ENCODE results near the gene PTTG1. TPM values are rescaled to one million over a fixed set of nuclear protein-coding genes. Genes with fewer than 3 reads are reported as not detected.
A peak's percentile ranks its signal among the peaks of the same experiment; 100 is the strongest.

PTTG1 gene
- total RNA-seq, 2 donors from 2014 or later = 37.0 to 104 TPM

DNA sequence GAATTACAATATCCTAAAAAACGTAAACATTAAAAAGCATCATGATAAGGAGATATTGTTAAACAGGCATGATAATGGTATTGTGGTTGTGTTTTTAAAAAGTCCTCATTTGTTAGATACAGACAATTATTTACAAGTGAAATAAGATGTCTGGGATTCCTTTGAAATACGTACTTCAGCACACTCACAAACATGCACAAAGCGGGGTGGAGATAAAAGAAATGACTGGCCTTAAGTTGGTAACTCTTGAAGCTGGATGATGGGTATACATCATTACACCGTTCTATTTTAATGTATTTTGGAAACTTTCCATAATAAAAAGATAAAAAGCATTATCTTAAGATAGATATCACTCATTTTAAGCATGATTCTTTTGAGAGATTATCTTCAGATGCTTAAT lies 22.8 kb upstream of the PTTG1 start:
- intact Hi-C loops (cut with DNase I) = no loop called here
- TF ChIP-seq, protein P1, sequence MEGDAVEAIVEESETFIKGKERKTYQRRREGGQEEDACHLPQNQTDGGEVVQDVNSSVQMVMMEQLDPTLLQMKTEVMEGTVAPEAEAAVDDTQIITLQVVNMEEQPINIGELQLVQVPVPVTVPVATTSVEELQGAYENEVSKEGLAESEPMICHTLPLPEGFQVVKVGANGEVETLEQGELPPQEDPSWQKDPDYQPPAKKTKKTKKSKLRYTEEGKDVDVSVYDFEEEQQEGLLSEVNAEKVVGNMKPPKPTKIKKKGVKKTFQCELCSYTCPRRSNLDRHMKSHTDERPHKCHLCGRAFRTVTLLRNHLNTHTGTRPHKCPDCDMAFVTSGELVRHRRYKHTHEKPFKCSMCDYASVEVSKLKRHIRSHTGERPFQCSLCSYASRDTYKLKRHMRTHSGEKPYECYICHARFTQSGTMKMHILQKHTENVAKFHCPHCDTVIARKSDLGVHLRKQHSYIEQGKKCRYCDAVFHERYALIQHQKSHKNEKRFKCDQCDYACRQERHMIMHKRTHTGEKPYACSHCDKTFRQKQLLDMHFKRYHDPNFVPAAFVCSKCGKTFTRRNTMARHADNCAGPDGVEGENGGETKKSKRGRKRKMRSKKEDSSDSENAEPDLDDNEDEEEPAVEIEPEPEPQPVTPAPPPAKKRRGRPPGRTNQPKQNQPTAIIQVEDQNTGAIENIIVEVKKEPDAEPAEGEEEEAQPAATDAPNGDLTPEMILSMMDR (IDR thresholded peaks at IDR 0.05) = no peak
- no peak for DNase-seq
- H3K27ac ChIP-seq = no peak overlapping the region
- peaks cover 5% of the 10 kb centered on the region for H3K36me3 ChIP-seq
- peak overlapping the region; percentile 50 for H3K4me3 ChIP-seq
- peaks cover 8% of the 10 kb centered on the region for H3K4me1 ChIP-seq
- H3K27me3 ChIP-seq = no peaks in the 10 kb centered on the region
- H3K9me3 ChIP-seq = no peaks in the 10 kb centered on the region
- peak overlapping the region in 1 of 2 donors; percentile 26 for H3K9ac ChIP-seq (ENCODE audit: low read depth in 2 of 2, low read length in 2 of 2)

DNA sequence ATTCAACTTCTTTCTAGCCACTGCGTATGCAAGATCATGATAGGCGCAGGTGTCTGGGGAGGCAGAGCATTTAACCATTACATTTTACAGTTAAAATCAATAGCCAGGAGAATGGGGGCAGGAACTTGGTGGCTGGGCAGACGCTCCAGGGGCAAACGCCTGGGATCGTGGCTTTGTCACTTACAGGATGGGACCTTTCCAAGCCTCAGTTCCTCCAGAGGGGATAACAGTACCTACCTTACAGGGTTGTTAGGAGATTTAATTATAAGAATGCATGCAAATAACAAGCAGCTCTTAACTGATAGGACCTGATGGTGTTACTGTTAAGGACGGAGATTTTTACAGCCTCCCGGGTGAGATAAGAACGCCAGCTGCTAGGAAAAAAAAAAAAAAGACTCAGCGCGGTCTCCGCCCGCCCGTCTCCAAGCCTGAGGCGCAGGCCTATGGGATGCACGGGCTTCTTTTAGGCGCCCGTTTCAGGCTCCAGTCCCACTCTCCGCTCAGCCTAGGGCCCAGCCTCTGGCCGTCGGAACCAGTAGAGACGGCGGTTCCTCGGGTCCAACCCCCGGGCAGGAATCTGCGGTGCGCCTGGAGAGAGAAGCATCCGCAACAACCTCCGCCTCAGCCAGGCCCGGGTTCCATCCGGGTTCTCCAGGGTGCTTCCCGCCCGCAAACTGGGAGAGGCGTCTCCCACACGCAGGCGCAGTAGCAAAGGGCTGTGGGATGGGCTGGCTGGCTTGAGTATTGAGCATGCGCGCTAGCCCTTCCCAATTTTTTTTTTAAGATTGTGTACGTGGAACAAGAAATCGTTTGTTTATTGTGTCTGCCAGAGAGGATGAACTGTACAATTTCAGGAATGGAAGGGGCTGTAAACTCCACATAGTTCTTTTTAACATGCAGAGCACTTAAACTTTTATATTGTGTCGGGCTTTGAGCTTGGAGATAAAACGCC lies 22.0 kb upstream of the PTTG1 start, which contains the start of gene FAM200C:
FAM200C (minus strand) TSS at position 653 of the 952 bp plus-strand sequence. CDS start 4,564 bp downstream, outside the sequence.
- peak; percentile 93 for DNase-seq
- Histone ChIP-seq H3K27ac (peak within 1 kb of the TSS; percentile 83), H3K4me1 (peaks cover 8% of the 10 kb centered on the region), H3K4me3 (peak within 1 kb of the TSS; percentile 50), H3K9ac (ENCODE audit: low read depth in 2 of 2, low read length in 2 of 2) (peak within 1 kb of the TSS; percentile 71 to 83), H3K9me3 (no peaks in the 10 kb centered on the region), H3K36me3 (peaks cover 11% of the 10 kb centered on the region), H3K27me3 (no peaks in the 10 kb centered on the region)
- TF ChIP-seq, protein P1 (IDR thresholded peaks at IDR 0.05) = no peak
- intact Hi-C loops (cut with DNase I) = no loop called here

DNA sequence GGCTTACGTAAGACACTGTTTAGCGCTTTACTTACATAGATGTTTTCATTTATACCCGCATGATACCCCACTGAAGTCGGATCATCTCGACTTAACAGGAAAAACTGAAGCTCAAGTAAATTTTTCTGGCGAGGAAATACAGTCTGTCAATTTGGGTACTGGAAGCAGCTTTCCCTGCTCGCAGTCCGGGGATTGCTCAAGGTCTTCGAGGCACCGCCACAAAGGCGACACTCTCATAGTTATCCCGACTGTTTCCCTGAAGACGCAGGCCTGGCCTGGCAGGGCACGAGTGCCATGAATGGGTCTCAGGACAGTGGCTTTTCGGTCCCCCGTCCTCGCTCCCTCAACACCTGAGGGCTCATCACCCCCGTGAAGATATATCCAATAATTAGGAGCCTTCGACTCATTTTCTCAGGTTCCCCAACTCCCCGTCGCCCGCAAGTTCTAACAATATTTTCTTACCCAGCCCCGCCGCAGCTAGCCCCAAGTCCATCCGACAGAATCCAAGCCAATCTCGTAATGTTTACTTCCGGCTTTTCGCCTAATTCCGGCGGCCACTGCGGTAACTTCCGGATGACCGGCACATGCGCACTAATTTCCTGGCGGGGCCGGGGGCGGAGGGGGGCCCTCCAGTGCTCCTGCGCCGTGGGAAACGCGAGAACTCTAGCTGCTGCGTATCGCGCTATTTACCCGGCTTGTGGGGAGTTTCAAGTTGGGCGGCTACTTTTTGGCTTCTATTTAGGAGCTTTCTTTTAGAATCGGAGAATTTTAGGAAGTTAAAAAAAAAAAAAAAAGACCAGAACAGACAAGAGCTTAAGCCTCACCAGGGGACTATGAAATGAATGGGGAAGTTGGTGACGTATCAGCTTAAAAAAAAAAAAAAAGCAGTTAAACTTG lies 2.8 kb upstream of the PTTG1 start, which contains the start of gene SLU7:
SLU7 (minus strand) TSS at position 521 of the 897 bp plus-strand sequence. CDS start 3,787 bp downstream, outside the sequence.
- intact Hi-C loops (cut with DNase I) = no loop called here
- Histone ChIP-seq H3K9me3 (no peaks in the 10 kb centered on the region), H3K27ac (peak within 1 kb of the TSS; percentile 76), H3K36me3 (peaks cover 6% of the 10 kb centered on the region), H3K4me3 (peak within 1 kb of the TSS; percentile 64), H3K27me3 (no peaks in the 10 kb centered on the region), H3K9ac (ENCODE audit: low read depth in 2 of 2, low read length in 2 of 2) (peak within 1 kb of the TSS; percentile 89 to 93), H3K4me1 (peaks cover 7% of the 10 kb centered on the region)
- DNase-seq = peak; percentile 95
- TF ChIP-seq, protein P1 (IDR thresholded peaks at IDR 0.05) = no peak

DNA sequence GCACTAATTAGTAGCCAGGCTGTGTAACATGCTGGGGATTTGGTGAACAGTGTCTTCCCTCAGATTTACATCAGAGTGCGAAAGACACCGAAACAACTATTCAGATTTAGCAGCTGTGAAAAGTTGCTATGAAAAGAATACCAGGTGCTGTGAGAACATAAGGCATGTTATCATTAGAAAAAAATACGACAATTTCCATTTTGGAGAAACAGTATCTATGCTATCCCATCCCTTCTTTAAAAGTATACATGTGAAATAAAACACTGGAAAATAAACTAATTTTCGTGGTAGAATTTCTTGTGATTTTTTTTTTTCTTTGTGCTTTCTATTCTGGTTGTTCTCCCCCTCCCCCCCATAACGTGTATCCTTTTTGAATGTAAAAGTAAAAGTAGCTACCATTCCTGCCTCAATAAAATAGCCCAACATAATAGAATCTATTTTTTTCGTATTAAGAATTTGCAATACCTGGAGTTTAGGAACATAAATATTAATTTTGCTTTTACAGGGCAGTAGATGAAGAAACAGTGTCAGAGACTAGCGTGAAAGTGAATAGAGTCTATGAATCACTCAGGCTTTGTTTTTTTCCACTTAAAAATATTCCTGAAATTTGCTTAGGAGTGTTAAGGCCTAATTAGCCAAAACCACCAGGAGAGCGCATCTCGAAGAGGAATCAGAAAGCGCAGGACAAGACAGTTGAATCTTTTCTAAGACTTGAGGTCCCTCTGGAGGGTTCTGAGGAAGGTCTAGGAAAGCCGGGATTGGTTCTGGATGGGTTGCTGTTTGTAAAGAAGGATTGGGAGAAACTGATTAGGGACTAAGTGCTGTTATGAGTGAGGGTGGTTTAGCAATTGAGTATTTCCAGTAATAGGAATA lies 2.0 kb upstream of the PTTG1 start:
- peak overlapping the region; percentile 64 for H3K4me3 ChIP-seq
- intact Hi-C loops (cut with DNase I) = no loop called here
- H3K9ac ChIP-seq (ENCODE audit: low read depth in 2 of 2, low read length in 2 of 2) = peak overlapping the region; percentile 20 to 93
- DNase-seq = no peak
- peaks cover 7% of the 10 kb centered on the region for H3K4me1 ChIP-seq
- H3K27me3 ChIP-seq = no peaks in the 10 kb centered on the region
- peak overlapping the region; percentile 76 for H3K27ac ChIP-seq
- TF ChIP-seq, protein P1 (IDR thresholded peaks at IDR 0.05) = no peak
- no peaks in the 10 kb centered on the region for H3K9me3 ChIP-seq
- H3K36me3 ChIP-seq = peaks cover 2% of the 10 kb centered on the region

All from colonic mucosa (tissue), 4 donors.